ENCODE data around the gene KDM7A. TPM values are rescaled to one million over a fixed set of nuclear protein-coding genes. Genes with fewer than 3 reads are reported as not detected.
"Not testable (repeated sequence)": the region's sequence is repeated elsewhere in the genome, so short reads cannot be mapped to it uniquely, and the experiment has no call there.

The KDM7A gene
- polyA plus RNA-seq, 3 donors: 11.8 to 12.4 (median 11.8) TPM

GRCh38 chr7:140201393-140201792 lies 24.6 kb upstream of the KDM7A start:
- DNase-seq (ENCODE audit: low read depth in 3 of 3, low spot score in 2 of 3): no peak

- DNase-seq (ENCODE audit: low read depth in 3 of 3, low spot score in 2 of 3): no peak
Measured at GRCh38 chr7:140200061-140200989, 23.5 kb upstream of the KDM7A start.

GRCh38 chr7:140197938-140198337 lies 21.2 kb upstream of the KDM7A start:
- no peak for DNase-seq (ENCODE audit: low read depth in 3 of 3, low spot score in 2 of 3)

GRCh38 chr7:140197218-140197890 lies 20.6 kb upstream of the KDM7A start:
- DNase-seq (ENCODE audit: low read depth in 3 of 3, low spot score in 2 of 3): no peak

- DNase-seq (ENCODE audit: low read depth in 3 of 3, low spot score in 2 of 3): no peak
Measured at GRCh38 chr7:140196361-140197217, 19.8 kb upstream of the KDM7A start.

- no peak for DNase-seq (ENCODE audit: low read depth in 3 of 3, low spot score in 2 of 3)
Measured at GRCh38 chr7:140195859-140196258, 19.1 kb upstream of the KDM7A start.

- no peak for DNase-seq (ENCODE audit: low read depth in 3 of 3, low spot score in 2 of 3)
Measured at GRCh38 chr7:140192620-140193019, 15.8 kb upstream of the KDM7A start.

GRCh38 chr7:140192176-140192575 lies 15.4 kb upstream of the KDM7A start:
- DNase-seq (ENCODE audit: low read depth in 3 of 3, low spot score in 2 of 3): no peak

- DNase-seq (ENCODE audit: low read depth in 3 of 3, low spot score in 2 of 3): no peak
Measured at GRCh38 chr7:140190588-140190987, 13.8 kb upstream of the KDM7A start.

- DNase-seq (ENCODE audit: low read depth in 3 of 3, low spot score in 2 of 3): no peak
Measured at GRCh38 chr7:140189917-140190316, 13.1 kb upstream of the KDM7A start.

- no peak for DNase-seq (ENCODE audit: low read depth in 3 of 3, low spot score in 2 of 3)
Measured at GRCh38 chr7:140182917-140183316, 6.1 kb upstream of the KDM7A start.

- no peak for DNase-seq (ENCODE audit: low read depth in 3 of 3, low spot score in 2 of 3)
Measured at GRCh38 chr7:140179339-140179738, 2.6 kb upstream of the KDM7A start.

GRCh38 chr7:140176122-140176701 lies 571 bp downstream of the KDM7A start:
- DNase-seq (ENCODE audit: low read depth in 3 of 3, low spot score in 2 of 3): no peak

GRCh38 chr7:140175221-140176121 lies 1.3 kb downstream of the KDM7A start:
- DNase-seq (ENCODE audit: low read depth in 3 of 3, low spot score in 2 of 3): peak; percentile 84 to 87 (median 86)

- DNase-seq (ENCODE audit: low read depth in 3 of 3, low spot score in 2 of 3): no peak
Measured at GRCh38 chr7:140174217-140174616, 2.6 kb downstream of the KDM7A start.

GRCh38 chr7:140170375-140170774 lies 6.4 kb downstream of the KDM7A start:
- DNase-seq (ENCODE audit: low read depth in 3 of 3, low spot score in 2 of 3): no peak

- no peak for DNase-seq (ENCODE audit: low read depth in 3 of 3, low spot score in 2 of 3)
Measured at GRCh38 chr7:140168816-140169215, 8.0 kb downstream of the KDM7A start.

GRCh38 chr7:140165422-140165821 lies 11.4 kb downstream of the KDM7A start:
- DNase-seq (ENCODE audit: low read depth in 3 of 3, low spot score in 2 of 3): no peak

GRCh38 chr7:140162081-140162480 lies 14.7 kb downstream of the KDM7A start:
- not testable (repeated sequence) for DNase-seq (ENCODE audit: low read depth in 3 of 3, low spot score in 2 of 3)

GRCh38 chr7:140161047-140161446 lies 15.7 kb downstream of the KDM7A start:
- no peak for DNase-seq (ENCODE audit: low read depth in 3 of 3, low spot score in 2 of 3)
